GM10847 (cell line): ENCODE measurements around the gene PSD.
A peak's percentile ranks its signal among the peaks of the same experiment; 100 is the strongest.

Experiments used
- POLR2A ChIP-seq: IDR thresholded peaks from 2 replicates; pipeline ENCODE4 v1.6.1; 2011; ENCODE audit not compliant: insufficient read length; ENCODE audit errors: extremely low read depth

Gene PSD

GRCh38 chr10:102394079-102394800, 24.3 kb downstream of the PSD start:
- peak; percentile 76 for TF ChIP-seq POLR2A

GRCh38 chr10:102393411-102394078, 25.0 kb downstream of the PSD start:
- TF ChIP-seq POLR2A: no peak

GRCh38 chr10:102392306-102392705, 26.3 kb downstream of the PSD start:
- no peak for TF ChIP-seq POLR2A

GRCh38 chr10:102389894-102390293, 28.7 kb downstream of the PSD start:
- no peak for TF ChIP-seq POLR2A

GRCh38 chr10:102384606-102385429, 33.8 kb downstream of the PSD start:
- TF ChIP-seq POLR2A: no peak

GRCh38 chr10:102384053-102384452, 34.5 kb downstream of the PSD start:
- no peak for TF ChIP-seq POLR2A

- no peak for TF ChIP-seq POLR2A
These were observed 35.7 kb downstream of the PSD start for GRCh38 chr10:102382871-102383270.

GRCh38 chr10:102381983-102382382, 36.6 kb downstream of the PSD start:
- TF ChIP-seq POLR2A: no peak

GRCh38 chr10:102379383-102379782, 39.2 kb downstream of the PSD start:
- TF ChIP-seq POLR2A: no peak

- no peak for TF ChIP-seq POLR2A
These were observed 41.7 kb downstream of the PSD start for GRCh38 chr10:102376901-102377300.

GRCh38 chr10:102375867-102376266, 42.7 kb downstream of the PSD start:
- no peak for TF ChIP-seq POLR2A

- no peak for TF ChIP-seq POLR2A
These were observed 43.3 kb downstream of the PSD start for GRCh38 chr10:102375250-102375649.

- no peak for TF ChIP-seq POLR2A
These were observed 47.3 kb downstream of the PSD start for GRCh38 chr10:102371295-102371694.

- TF ChIP-seq POLR2A: no peak
These were observed 50.5 kb downstream of the PSD start for GRCh38 chr10:102368077-102368476.

- TF ChIP-seq POLR2A: no peak
These were observed 51.1 kb downstream of the PSD start for GRCh38 chr10:102367441-102367840.
